ENCODE measurements around the gene SLC43A2. TPM values are rescaled to one million over a fixed set of nuclear protein-coding genes. Genes with fewer than 3 reads are reported as not detected.
"Not testable (repeated sequence)": the region's sequence is repeated elsewhere in the genome, so short reads cannot be mapped to it uniquely, and the experiment has no call there.

The SLC43A2 gene
- polyA plus RNA-seq, 12 donors = 1.9 to 11.1 (median 4.0) TPM; not detected in 1

GRCh38 chr17:1542316-1542715 lies 86.3 kb downstream of the SLC43A2 start:
- DNase-seq = no peak

GRCh38 chr17:1541367-1541904 lies 87.2 kb downstream of the SLC43A2 start:
- no peak for DNase-seq

- DNase-seq = no peak
These were observed 88.8 kb downstream of the SLC43A2 start for GRCh38 chr17:1539811-1540210.

- DNase-seq = no peak
These were observed 92.9 kb downstream of the SLC43A2 start for GRCh38 chr17:1535737-1536136.

- DNase-seq = no peak
These were observed 94.8 kb downstream of the SLC43A2 start for GRCh38 chr17:1533661-1534325.

GRCh38 chr17:1532836-1533602 lies 95.6 kb downstream of the SLC43A2 start:
- DNase-seq = no peak

GRCh38 chr17:1529863-1530262 lies 98.8 kb downstream of the SLC43A2 start:
- no peak for DNase-seq

GRCh38 chr17:1526876-1527275 lies 101.8 kb downstream of the SLC43A2 start:
- not testable (repeated sequence) for DNase-seq

- no peak for DNase-seq
These were observed 106.0 kb downstream of the SLC43A2 start for GRCh38 chr17:1522626-1523025.

GRCh38 chr17:1521086-1521640 lies 107.5 kb downstream of the SLC43A2 start:
- DNase-seq = peak; percentile 35

- no peak for DNase-seq
These were observed 109.0 kb downstream of the SLC43A2 start for GRCh38 chr17:1519678-1520077.

Other genes starting within 250 kb of the SLC43A2 start
- gene YWHAE, start 228.6 kb downstream of the SLC43A2 start, polyA plus RNA-seq (ENCODE audit: insufficient read length in 12 of 12) = 1,000 to 10,000 TPM in 1 of 12 donors, 100 to 1,000 TPM in 11; 722 to 1,233 (median 783) TPM
- 100 to 1,000 TPM in 1 of 12 donors, 10 to 100 TPM in 11; 33.6 to 192 (median 40.8) TPM for gene CRK, start 172.6 kb downstream of the SLC43A2 start, polyA plus RNA-seq (ENCODE audit: insufficient read length in 12 of 12)
- 10 to 100 TPM in 11 of 12 donors, not detected in 1; 68.4 to 97.1 (median 79.9) TPM for gene MYO1C, start 136.1 kb downstream of the SLC43A2 start, polyA plus RNA-seq (ENCODE audit: insufficient read length in 12 of 12)
- 10 to 100 TPM in 11 of 12 donors, not detected in 1; 20.2 to 32.7 (median 25.2) TPM for gene INPP5K, start 112.2 kb downstream of the SLC43A2 start, polyA plus RNA-seq (ENCODE audit: insufficient read length in 12 of 12)
- gene PITPNA, start 66.0 kb downstream of the SLC43A2 start, polyA plus RNA-seq (ENCODE audit: insufficient read length in 12 of 12) = 10 to 100 TPM in 11 of 12 donors, not detected in 1; 26.4 to 52.2 (median 29.7) TPM
- gene SCARF1, start 16.9 kb upstream of the SLC43A2 start, polyA plus RNA-seq (ENCODE audit: insufficient read length in 12 of 12) = 10 to 100 TPM in 1 of 12 donors, 1 to 10 TPM in 10, not detected in 1; 5.2 to 11.3 (median 6.8) TPM
- 10 to 100 TPM in 1 of 12 donors, 1 to 10 TPM in 10, not detected in 1; 2.9 to 10.3 (median 3.8) TPM for gene RILP, start 21.0 kb upstream of the SLC43A2 start, polyA plus RNA-seq (ENCODE audit: insufficient read length in 12 of 12)
- 100 to 1,000 TPM in 11 of 12 donors, not detected in 1; 129 to 215 (median 179) TPM for gene PRPF8, start 56.0 kb upstream of the SLC43A2 start, polyA plus RNA-seq (ENCODE audit: insufficient read length in 12 of 12)
- 10 to 100 TPM in 1 of 12 donors, 1 to 10 TPM in 10, not detected in 1; 3.5 to 12.2 (median 5.3) TPM for gene TLCD2, start 81.5 kb upstream of the SLC43A2 start, polyA plus RNA-seq (ENCODE audit: insufficient read length in 12 of 12)
- 10 to 100 TPM in 8 of 12 donors, 1 to 10 TPM in 3, not detected in 1; 6.0 to 21.7 (median 12.6) TPM for gene WDR81, start 95.9 kb upstream of the SLC43A2 start, polyA plus RNA-seq (ENCODE audit: insufficient read length in 12 of 12)
- 1 to 10 TPM in 8 of 12 donors, under 1 TPM in 3, not detected in 1; 0.41 to 6.2 (median 1.7) TPM for gene SERPINF2, start 114.0 kb upstream of the SLC43A2 start, polyA plus RNA-seq (ENCODE audit: insufficient read length in 12 of 12)
- 100 to 1,000 TPM in 11 of 12 donors, not detected in 1; 199 to 393 (median 328) TPM for gene SERPINF1, start 133.2 kb upstream of the SLC43A2 start, polyA plus RNA-seq (ENCODE audit: insufficient read length in 12 of 12)
- gene SMYD4, start 201.1 kb upstream of the SLC43A2 start, polyA plus RNA-seq (ENCODE audit: insufficient read length in 12 of 12) = 10 to 100 TPM in 4 of 12 donors, 1 to 10 TPM in 7, not detected in 1; 6.3 to 17.1 (median 7.7) TPM
- 10 to 100 TPM in 11 of 12 donors, not detected in 1; 36.3 to 67.5 (median 55.6) TPM for gene RPA1, start 201.2 kb upstream of the SLC43A2 start, polyA plus RNA-seq (ENCODE audit: insufficient read length in 12 of 12)